ENCODE results near the gene ANKRD63.

DNA sequence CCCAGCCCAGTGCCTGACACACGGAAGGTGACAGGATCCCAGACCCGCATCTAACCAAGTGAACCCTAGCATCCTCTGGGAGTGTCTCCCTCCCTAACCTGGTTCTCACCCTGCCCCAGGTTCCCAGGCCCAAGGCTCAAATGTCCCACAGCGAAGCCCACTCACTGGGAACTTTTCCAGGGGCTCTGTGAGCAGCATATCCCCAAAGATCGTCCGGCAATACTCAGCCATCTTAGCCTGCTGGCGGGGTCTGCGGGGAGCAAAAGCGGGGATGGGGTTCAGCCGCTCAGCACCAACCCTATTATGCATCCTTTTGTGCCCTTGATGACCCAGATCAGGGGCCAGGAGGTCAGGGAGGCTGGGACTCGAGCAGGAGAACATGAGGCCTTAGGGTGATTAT lies 14.5 kb upstream of the ANKRD63 start:
- no peak for TF ChIP-seq POLR2AphosphoS5 (IDR thresholded peaks at IDR 0.05; ENCODE audit: low read depth, low read length)
- TF ChIP-seq TAF1 (IDR thresholded peaks at IDR 0.05; ENCODE audit: borderline replicate concordance, insufficient read depth, low read length), result no peak

All from PFSK-1 (cell line).